ACC112 (cell line): ENCODE measurements around the gene FOXA3.

Experiments used
- H2AFZ ChIP-seq: fragments of 200-600 bp; sonication (generic); one replicate; pipeline ENCODE4 v1.6.0; 2017; ENCODE audit warnings: antibody characterized with exemption, low read length; ENCODE audit not compliant: unreplicated experiment
- H3K27ac ChIP-seq: fragments of 200-600 bp; sonication (generic); 2 replicates; pipeline ENCODE4 v1.5.1; 2014; ENCODE audit warnings: low read depth, mild to moderate bottlenecking, antibody characterized with exemption, low read length, moderate library complexity
- H3K27me3 ChIP-seq: fragments of 200-600 bp; sonication (generic); 2 replicates; pipeline ENCODE4 v1.6.1; 2014; ENCODE audit warnings: mild to moderate bottlenecking, antibody characterized with exemption, low read length, moderate library complexity, mixed read lengths; ENCODE audit not compliant: insufficient read depth
- H3K36me3 ChIP-seq: fragments of 200-600 bp; sonication (generic); 2 replicates; pipeline ENCODE4 v1.6.1; 2016; ENCODE audit warnings: mild to moderate bottlenecking, antibody characterized with exemption, low read length, moderate library complexity, mixed read lengths; ENCODE audit not compliant: insufficient read depth
- H3K4me1 ChIP-seq: fragments of 200-600 bp; sonication (generic); one replicate; pipeline ENCODE4 v1.6.1; 2016; ENCODE audit warnings: low read length, mixed read lengths; ENCODE audit not compliant: insufficient read depth, unreplicated experiment, control insufficient read depth
- H3K4me3 ChIP-seq: fragments of 200-600 bp; sonication (generic); 2 replicates; pipeline ENCODE4 v1.5.1; 2014; ENCODE audit warnings: mild to moderate bottlenecking, low read depth, low read length
- H3K79me2 ChIP-seq: fragments of 200-600 bp; sonication (generic); one replicate; pipeline ENCODE4 v1.6.0; 2016; ENCODE audit warnings: low read length; ENCODE audit not compliant: control insufficient read depth, unreplicated experiment, insufficient read depth

FOXA3 gene

DNA sequence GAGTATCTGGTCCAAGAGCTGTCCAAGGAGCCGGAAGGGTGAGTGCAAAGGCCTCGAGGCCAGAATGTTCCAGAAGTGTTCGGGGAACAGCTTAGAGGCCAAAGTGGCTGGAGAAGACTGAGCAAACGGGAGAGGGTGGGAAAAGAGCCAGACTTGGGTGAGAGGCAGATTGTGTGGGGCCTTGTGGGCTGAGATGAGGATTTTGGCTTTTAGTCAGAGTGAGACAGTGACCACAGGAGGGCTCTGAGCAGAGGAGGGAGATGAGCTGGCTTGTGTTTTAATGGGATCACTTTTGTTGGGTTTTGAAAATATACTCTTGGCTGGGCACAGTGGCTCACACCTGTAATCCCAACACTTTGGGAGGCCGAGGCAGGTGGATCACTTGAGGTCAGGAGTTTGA is 44.8 kb downstream of the FOXA3 start:
- Histone ChIP-seq H2AFZ (no peak overlapping the region), H3K4me1 (peaks cover 3% of the 10 kb centered on the region), H3K4me3 (no peak overlapping the region), H3K27ac (no peak overlapping the region), H3K27me3 (no peaks in the 10 kb centered on the region), H3K36me3 (no peaks in the 10 kb centered on the region), H3K79me2 (no peaks in the 10 kb centered on the region)

DNA sequence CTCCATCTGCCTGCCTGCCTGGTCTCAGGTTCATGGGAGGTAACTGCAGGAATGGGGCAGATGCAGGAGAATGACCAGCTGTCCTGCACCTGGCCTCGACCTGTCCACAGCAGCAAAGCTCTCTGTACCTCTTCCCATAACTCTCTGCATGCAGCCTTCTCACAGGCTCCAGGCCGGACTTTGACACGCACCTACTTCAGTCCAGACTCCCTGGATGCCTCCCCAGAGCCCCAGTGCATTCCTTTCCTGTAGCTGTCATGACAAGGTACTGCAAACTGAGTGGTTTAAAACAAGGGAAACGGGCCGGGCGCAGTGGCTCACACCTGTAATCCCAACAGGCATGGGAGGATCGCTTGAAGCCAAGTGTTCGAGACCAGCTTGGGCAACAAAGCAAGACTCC is 47.2 kb downstream of the FOXA3 start:
- Histone ChIP-seq H3K36me3 (no peaks in the 10 kb centered on the region), H2AFZ (no peak overlapping the region), H3K4me1 (peaks cover 3% of the 10 kb centered on the region), H3K4me3 (no peak overlapping the region), H3K27me3 (no peaks in the 10 kb centered on the region), H3K79me2 (no peaks in the 10 kb centered on the region), H3K27ac (no peak overlapping the region)

DNA sequence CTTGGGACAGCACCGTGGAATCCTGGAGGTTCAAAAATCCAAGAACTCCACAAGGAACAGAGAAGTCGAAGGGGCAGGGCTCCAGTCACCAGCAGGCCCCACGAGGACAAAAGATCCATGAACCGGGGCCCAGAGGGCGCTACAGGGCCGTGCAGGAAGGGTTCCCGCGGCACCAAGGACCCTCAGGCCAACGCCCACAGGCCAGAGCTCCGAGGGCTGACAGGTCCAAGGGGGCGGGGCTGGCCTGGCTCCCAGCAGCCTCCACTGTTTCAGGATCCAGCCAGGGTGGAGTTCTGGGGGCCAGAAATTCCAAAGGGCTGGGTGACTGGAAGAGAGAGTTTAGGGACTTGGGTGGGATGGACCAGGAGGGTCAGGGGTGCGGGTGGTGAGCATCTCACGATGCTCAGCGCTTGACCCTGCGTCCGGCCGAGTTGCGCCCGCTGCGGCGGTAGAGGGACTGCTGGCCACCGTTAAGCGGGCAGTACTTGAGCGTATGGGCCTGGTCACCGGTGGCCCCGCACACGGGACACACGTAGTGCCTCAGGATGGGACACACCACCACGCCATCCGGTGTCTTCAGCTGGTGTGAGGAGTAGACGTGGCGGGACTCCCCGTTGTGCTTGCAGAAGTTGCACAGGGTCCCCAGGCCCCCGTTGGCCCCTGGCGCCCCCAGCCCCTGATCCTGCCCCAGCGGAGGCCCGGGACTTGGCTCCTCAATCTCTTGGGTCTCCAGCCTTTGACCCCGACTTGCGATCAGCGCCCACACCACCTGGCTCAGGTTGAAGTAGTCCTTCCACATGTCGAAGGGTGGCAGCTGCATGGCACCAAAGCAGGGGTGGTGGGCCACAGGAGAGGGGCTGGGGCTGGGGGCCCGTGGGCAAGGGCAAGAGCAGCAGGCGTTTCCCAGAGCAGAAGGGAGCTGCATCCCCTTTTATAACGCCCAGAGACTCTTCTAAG is 50.0 kb downstream of the FOXA3 start, which contains the start of gene NANOS2:
Gene NANOS2, minus strand, starts transcription at position 905 of the 957 bp plus-strand sequence. Its CDS starts 85 bp downstream, at position 820.
- Histone ChIP-seq H3K27me3 (0 out of 2 replicates have a peak, but pooled peaks cover 5% of the 10 kb centered on the region), H3K79me2 (no peaks in the 10 kb centered on the region), H3K27ac (no peak within 1 kb of the TSS), H2AFZ (no peak within 1 kb of the TSS), H3K4me3 (no peak within 1 kb of the TSS), H3K4me1 (no peaks in the 10 kb centered on the region), H3K36me3 (no peaks in the 10 kb centered on the region)

DNA sequence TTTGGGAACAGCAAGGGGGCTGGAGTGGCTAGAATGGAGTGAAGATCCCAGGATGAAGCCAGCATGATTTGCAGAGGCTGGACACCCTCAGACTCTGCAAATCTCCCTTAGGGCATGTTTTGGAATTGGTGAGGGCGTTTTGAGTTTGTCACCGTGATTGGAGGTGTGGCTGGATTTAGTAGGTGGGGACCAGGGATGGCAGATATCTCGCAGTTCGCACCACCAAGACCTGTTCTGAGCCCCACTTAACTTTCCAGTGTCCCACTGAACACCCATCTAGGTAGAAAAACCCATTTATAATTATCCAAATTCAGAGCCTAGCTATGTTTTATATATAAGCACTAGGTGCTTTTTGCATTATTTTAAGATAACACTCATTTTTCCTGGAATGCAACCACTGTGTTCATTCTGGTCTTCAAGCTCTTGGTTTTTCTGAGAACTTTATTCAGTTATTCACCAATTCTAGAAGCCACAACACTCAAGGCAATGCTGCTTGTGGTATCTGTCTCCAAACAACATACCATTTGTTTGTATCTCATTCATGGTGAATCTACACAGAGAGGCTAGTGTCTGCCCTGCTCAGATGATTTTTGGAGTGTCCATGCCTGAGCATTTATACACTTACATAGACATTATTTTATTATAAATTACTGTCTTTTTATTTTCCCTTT is 53.4 kb downstream of the FOXA3 start:
- Histone ChIP-seq H3K27ac (no peak overlapping the region), H3K4me1 (no peaks in the 10 kb centered on the region), H3K4me3 (no peak overlapping the region), H3K27me3 (0 out of 2 replicates have a peak, but pooled peaks cover 5% of the 10 kb centered on the region), H3K36me3 (no peaks in the 10 kb centered on the region), H3K79me2 (no peaks in the 10 kb centered on the region), H2AFZ (no peak overlapping the region)

DNA sequence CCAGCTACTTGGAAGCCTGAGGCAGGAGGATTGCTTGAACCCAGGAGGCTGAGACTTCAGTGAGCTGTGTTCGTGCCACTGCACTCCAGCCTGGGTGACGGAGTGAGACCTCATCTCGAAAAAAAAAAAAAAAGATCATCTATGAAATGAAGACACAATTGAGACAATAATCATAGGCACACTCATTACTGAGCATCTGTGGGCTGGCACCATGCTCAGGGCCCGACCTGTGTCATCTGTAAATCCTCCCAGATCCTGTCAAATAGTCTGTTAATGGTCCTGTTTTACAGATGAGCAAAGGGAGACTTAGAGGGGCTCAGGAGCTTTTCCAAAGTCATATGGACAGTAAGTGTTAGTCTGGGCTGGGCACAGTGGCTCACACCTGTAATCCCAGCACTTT is 54.6 kb downstream of the FOXA3 start:
- 0 out of 2 replicates have a peak, but pooled peaks cover 5% of the 10 kb centered on the region for H3K27me3 ChIP-seq
- no peaks in the 10 kb centered on the region for H3K79me2 ChIP-seq
- H3K4me1 ChIP-seq = no peaks in the 10 kb centered on the region
- no peak overlapping the region for H2AFZ ChIP-seq
- H3K4me3 ChIP-seq = no peak overlapping the region
- no peak overlapping the region for H3K27ac ChIP-seq
- H3K36me3 ChIP-seq = no peaks in the 10 kb centered on the region

DNA sequence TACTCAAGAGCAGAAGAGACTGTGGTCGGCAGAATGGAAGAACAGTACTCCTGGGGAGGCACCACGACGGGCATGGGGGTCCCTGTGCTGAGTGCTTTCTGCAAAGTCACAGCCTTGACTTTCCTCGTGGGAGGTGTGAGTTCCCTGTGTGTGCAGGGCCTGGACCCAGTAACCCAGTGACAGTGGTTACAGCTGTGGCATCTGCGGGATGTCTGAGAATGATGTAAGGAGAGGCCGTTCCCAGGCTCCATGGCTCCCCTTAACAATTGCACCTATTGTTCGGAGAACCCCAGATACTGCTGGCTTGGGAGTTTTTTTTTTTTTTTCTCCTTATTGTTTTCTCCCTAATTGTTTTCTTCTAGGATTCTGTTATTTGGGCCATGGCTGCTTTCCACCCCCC is 55.6 kb downstream of the FOXA3 start:
- Histone ChIP-seq H3K27me3 (0 out of 2 replicates have a peak, but pooled peaks cover 5% of the 10 kb centered on the region), H3K4me1 (no peaks in the 10 kb centered on the region), H3K4me3 (no peak overlapping the region), H3K79me2 (no peaks in the 10 kb centered on the region), H3K36me3 (no peaks in the 10 kb centered on the region), H3K27ac (no peak overlapping the region), H2AFZ (no peak overlapping the region)

DNA sequence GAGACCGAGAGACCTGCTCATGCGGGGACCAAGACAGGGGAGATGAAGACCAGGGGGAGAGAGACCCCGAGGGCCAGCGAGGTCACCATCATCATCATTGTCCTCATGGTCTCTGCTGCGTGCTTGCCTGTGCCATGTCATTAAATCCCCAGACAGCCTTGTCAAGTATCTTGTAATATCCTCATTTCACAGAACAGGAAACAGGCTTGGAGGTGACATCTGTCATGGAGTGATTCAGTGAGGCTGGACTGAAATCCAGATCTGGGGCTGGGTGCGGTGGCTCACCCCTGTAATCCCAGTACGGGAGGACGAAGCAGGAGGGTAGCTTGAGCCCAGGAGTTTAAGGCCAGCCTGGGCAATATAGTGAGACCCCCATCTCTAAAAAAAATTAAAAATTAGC is 56.3 kb downstream of the FOXA3 start:
- Histone ChIP-seq H3K4me1 (no peaks in the 10 kb centered on the region), H3K79me2 (no peaks in the 10 kb centered on the region), H3K27ac (no peak overlapping the region), H2AFZ (no peak overlapping the region), H3K36me3 (no peaks in the 10 kb centered on the region), H3K4me3 (no peak overlapping the region), H3K27me3 (0 out of 2 replicates have a peak, but pooled peaks cover 5% of the 10 kb centered on the region)

DNA sequence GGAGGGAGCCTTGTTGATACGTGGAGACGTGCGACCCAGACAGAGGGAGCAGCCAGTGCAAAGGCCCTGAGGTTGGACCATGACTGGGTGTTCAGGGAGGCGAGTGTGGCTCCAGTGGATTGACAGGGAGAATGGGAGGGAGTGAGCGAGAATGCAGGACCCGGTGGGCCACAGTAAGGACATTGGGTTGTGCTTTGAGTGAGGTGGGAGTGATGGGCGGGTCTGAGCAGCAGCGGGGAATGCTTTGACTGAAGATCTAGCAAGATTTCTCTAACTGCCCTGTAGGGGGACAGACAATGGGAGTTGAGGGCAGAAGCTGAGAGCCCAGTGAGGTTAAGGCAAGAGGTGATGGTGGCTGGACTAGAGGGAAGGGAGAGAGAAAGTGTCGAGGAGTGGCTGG is 58.2 kb downstream of the FOXA3 start:
- Histone ChIP-seq H3K27ac (no peak overlapping the region), H3K4me1 (no peaks in the 10 kb centered on the region), H3K27me3 (0 out of 2 replicates have a peak, but pooled peaks cover 4% of the 10 kb centered on the region), H3K79me2 (no peaks in the 10 kb centered on the region), H3K4me3 (no peak overlapping the region), H2AFZ (no peak overlapping the region), H3K36me3 (no peaks in the 10 kb centered on the region)
